ENCODE data around the gene DUT. TPM values are rescaled to one million over a fixed set of nuclear protein-coding genes. Genes with fewer than 3 reads are reported as not detected.

DUT gene
- total RNA-seq, 1 experiment from 2014 or later, result 130 TPM

- no peak for TF ChIP-seq SRF (IDR thresholded peaks at IDR 0.05; ENCODE audit: low read depth)
- TF ChIP-seq ELF1 (IDR thresholded peaks at IDR 0.05; ENCODE audit: borderline replicate concordance, low read depth), result no peak
- no peak for TF ChIP-seq FOSL1 (IDR thresholded peaks at IDR 0.05; ENCODE audit: low read depth)
- no peak for TF ChIP-seq EZH2phosphoT487 (IDR thresholded peaks at IDR 0.05; ENCODE audit: borderline replicate concordance)
- no peak for TF ChIP-seq EGR1 (IDR thresholded peaks at IDR 0.05; ENCODE audit: low read depth)
- no peak for TF ChIP-seq SP1 (IDR thresholded peaks at IDR 0.05; ENCODE audit: low read depth)
- no peak for TF ChIP-seq CBX3 (IDR thresholded peaks at IDR 0.05; ENCODE audit: low read depth)
Observed at GRCh38 chr15:48282216-48282615, 49.0 kb upstream of the DUT start (continued).

DNA sequence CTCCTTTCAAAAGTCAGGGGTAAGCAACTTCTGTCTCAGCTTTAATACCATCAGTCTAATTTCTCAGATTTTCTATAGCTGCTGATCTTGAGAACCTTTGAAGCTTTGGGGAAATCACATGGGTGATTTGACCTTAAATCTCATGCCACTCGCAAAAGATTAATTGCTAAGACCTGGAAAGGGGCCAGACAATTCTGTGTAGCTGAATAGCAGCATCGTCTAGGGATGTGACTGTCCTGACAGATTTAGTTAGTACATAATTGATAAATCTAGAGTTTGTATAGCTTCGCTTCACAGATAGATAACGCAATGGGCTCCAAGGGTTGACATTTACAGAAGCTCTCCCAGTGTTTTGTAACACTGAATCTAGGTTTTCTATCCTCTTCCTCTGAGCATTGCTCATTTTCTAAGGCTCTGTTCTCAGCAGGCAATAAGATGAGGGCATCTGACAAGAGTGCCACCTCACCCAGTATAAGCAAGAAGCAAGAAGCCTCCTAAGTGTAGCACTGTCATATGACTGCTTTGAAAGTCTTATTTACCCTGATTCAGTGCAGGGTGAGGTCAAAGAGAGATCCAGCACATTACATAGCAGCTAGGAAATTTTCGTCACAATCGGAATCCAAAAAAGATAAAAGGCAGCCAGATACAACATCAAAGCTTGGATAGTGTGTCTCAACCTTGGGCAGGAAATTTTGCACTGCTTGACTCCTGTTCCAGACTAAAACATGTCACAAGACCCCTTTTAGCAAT lies 47.7 kb upstream of the DUT start:
- H3K4me2 ChIP-seq (ENCODE audit: low read length), result no peak overlapping the region
- H3K27me3 ChIP-seq (ENCODE audit: insufficient read depth, low read length), result peaks cover 26% of the 10 kb centered on the region; the same call in 1 of the 2 replicates
- H3K9me2 ChIP-seq (ENCODE audit: insufficient read depth), result no peaks in the 10 kb centered on the region
- H4K20me1 ChIP-seq (ENCODE audit: insufficient read depth), result no peaks in the 10 kb centered on the region
- POLR2A ChIA-PET, result no interaction called here
- H3K4me1 ChIP-seq (ENCODE audit: control insufficient read depth in 1 of 2, insufficient read depth in 2 of 2, low read length in 2 of 2), result peaks cover 0 to 4% of the 10 kb centered on the region in 2 experiments; a peak in 1 of 4 replicates
- ATAC-seq (no peak), DNase-seq (ENCODE audit: low read depth, low spot score) (no peak)
- no peak overlapping the region for H3K9ac ChIP-seq (ENCODE audit: low read length)
- CTCF ChIA-PET, result no interaction called here
- no TSS peak for BruUV-seq (replicated peaks)
- no peak overlapping the region for H2AFZ ChIP-seq (ENCODE audit: low read depth, low read length, poor library complexity, severe bottlenecking)
- H3K79me2 ChIP-seq (ENCODE audit: insufficient read depth, low read length), result no peaks in the 10 kb centered on the region
- no peak overlapping the region for H3K27ac ChIP-seq (ENCODE audit: low read depth, low read length)
- no peak overlapping the region for H3K4me3 ChIP-seq (replicated peaks in 1 of 2; ENCODE audit: low read depth in 1 of 2, low read length in 2 of 2)
- TF ChIP-seq YY1 (IDR thresholded peaks at IDR 0.05; ENCODE audit: extremely low read depth, insufficient replicate concordance, low read depth, low read length) (no peak), EZH2 (IDR thresholded peaks at IDR 0.05) (no peak), CBX3 (IDR thresholded peaks at IDR 0.05; ENCODE audit: low read depth) (no peak), SRF (IDR thresholded peaks at IDR 0.05; ENCODE audit: low read depth) (no peak), CTCF (IDR thresholded peaks at IDR 0.05 in 2 of 3, conservative IDR thresholded peaks at IDR 0.05 in 1 of 3; ENCODE audit: borderline replicate concordance in 1 of 3, insufficient read depth in 1 of 3, low read depth in 2 of 3, low read length in 2 of 3) (no peak), FOSL1 (IDR thresholded peaks at IDR 0.05; ENCODE audit: low read depth) (no peak), RAD21 (IDR thresholded peaks at IDR 0.05; ENCODE audit: low read depth) (no peak)
- no peaks in the 10 kb centered on the region for H3K9me3 ChIP-seq (ENCODE audit: control insufficient read depth in 1 of 2, insufficient read depth in 1 of 2, low read depth in 1 of 2, low read length in 2 of 2)
- RAD21 ChIA-PET (ENCODE audit: low non-redundant PET in 1 of 2, low total read pairs in 2 of 2, uncharacterized antibody in 2 of 2, unreplicated experiment in 2 of 2), result no interaction called here
- intact Hi-C loops (cut with micrococcal nuclease), result loop anchor here (2.0 kb wide), 1 partner anchor 1087 kb away; no protein-coding TSS in a partner anchor
- H3K36me3 ChIP-seq (ENCODE audit: control insufficient read depth in 1 of 2, insufficient read depth in 2 of 2, low read length in 2 of 2), result no peaks in the 10 kb centered on the region
